Lower leg skin (tissue), 4 donors: ENCODE measurements around the gene C2orf76. TPM values are rescaled to one million over a fixed set of nuclear protein-coding genes. Genes with fewer than 3 reads are reported as not detected.

ENCODE experiments used
- DNase-seq, 2 donors: peaks; one replicate each; pipeline ENCODE4 v3.0.0-alpha.2; 2019; ENCODE audit warnings: low spot score in 2 of 2
- H3K4me3 ChIP-seq: fragments of 200-600 bp; sonication (generic); 2 replicates; pipeline ENCODE4 v1.5.1; 2017; ENCODE audit warnings: mild to moderate bottlenecking, low read depth; ENCODE audit not compliant: poor library complexity, severe bottlenecking
- CTCF ChIP-seq, 3 donors: fragments of 450-650 bp; IDR thresholded peaks; one replicate each; pipeline ENCODE4 v1.5.1; 2016; ENCODE audit warnings: antibody characterized with exemption in 3 of 3, mild to moderate bottlenecking in 3 of 3, moderate library complexity in 2 of 3
- POLR2A ChIP-seq, 2 donors: fragments of 450-650 bp; IDR thresholded peaks; one replicate each; pipeline ENCODE4 v1.6.1; 2016 to 2017; ENCODE audit warnings: antibody characterized with exemption in 2 of 2, mild to moderate bottlenecking in 1 of 2, moderate library complexity in 1 of 2
- WGBS, 2 donors: methylation state at CpG; one replicate each; pipeline ENCODE4 v1.1.5; 2018; 5-methylcytosine and 5-hydroxymethylcytosine counted together
- intact Hi-C: fragments of 100-400 bp; cut with DNase I; formaldehyde crosslinking; loops from one replicate; pipeline ENCODE4 v1.15.0; 2023; ENCODE audit warnings: low total_unique reads
- total RNA-seq, 4 donors: library from RNA; depleted of rRNA; stranded (reverse); fragments of >200 nt; gene quantifications; one replicate each; pipeline ENCODE4 v1.1.0, GENCODE V29; 2016

The C2orf76 gene
- total RNA-seq, 4 donors from 2014 or later, result 13.3 to 18.3 (median 16.7) TPM

DNA sequence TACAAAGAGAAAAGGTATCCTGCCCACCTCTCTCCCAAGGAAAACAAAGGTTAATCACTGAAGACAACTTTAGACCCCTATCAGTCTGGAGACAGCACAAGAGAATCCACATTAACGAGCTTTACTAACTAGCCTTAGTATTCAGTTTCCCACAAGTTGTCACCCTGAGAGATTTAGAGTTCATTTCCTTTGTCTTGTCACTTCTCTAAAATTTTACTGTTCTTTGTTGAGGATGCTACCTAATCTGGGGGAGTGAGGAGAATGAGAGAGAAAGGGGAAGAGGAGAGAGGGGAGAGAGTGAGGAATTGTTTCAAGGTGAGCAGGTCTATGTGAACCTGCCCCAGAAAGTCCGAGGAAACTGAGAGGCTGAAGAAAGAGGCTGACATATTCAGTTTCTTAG is 28.4 kb downstream of the C2orf76 start:
- H3K4me3 ChIP-seq, result no peak overlapping the region
- TF ChIP-seq CTCF (IDR thresholded peaks at IDR 0.05) (no peak), POLR2A (IDR thresholded peaks at IDR 0.05) (no peak)
- WGBS, 2 donors, result 85% methylated on average over 2 of the region's 2 CpGs
- intact Hi-C loops, result no loop called here
- DNase-seq, result no peak

DNA sequence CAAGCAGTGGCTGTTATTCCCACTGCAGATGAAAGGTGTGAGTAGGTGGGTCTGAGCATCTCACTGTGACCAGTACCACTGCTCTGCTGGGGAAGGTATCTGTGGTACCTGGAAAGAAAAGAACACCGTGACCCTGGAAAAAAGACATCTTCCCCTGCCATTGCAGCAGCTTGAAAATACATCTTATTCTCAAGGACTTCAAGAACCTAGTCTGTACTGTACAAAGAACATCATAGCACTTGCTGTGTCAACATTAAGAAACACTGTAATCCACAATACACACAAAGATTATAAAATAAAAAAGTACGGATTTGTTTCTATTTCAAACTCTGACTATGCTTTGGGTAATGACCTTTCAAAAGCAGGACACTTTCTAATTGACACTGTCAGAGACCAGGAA is 28.9 kb downstream of the C2orf76 start:
- intact Hi-C loops, result no loop called here
- no peak overlapping the region for H3K4me3 ChIP-seq
- no peak for TF ChIP-seq POLR2A (IDR thresholded peaks at IDR 0.05)
- 93 to 95% methylated on average over 2 of the region's 2 CpGs for WGBS, 2 donors
- DNase-seq, result no peak

GRCh38 chr2:119333833-119334232 is 32.8 kb downstream of the C2orf76 start:
- H3K4me3 ChIP-seq, result no peak overlapping the region
- TF ChIP-seq CTCF (IDR thresholded peaks at IDR 0.05) (no peak), POLR2A (IDR thresholded peaks at IDR 0.05) (no peak)
- no peak for DNase-seq
- 96 to 99% methylated on average over 2 of the region's 2 CpGs for WGBS, 2 donors
- intact Hi-C loops, result no loop called here

- H3K4me3 ChIP-seq, result no peak overlapping the region
- intact Hi-C loops, result no loop called here
- no peak for DNase-seq
- WGBS, 2 donors, result 73 to 81% methylated on average over 3 of the region's 3 CpGs
- no peak for TF ChIP-seq POLR2A (IDR thresholded peaks at IDR 0.05)
- no peak for TF ChIP-seq CTCF (IDR thresholded peaks at IDR 0.05)
These were observed 33.3 kb downstream of the C2orf76 start for GRCh38 chr2:119333360-119333759.

GRCh38 chr2:119332953-119333352 is 33.7 kb downstream of the C2orf76 start:
- TF ChIP-seq POLR2A (IDR thresholded peaks at IDR 0.05) (no peak), CTCF (IDR thresholded peaks at IDR 0.05) (no peak)

GRCh38 chr2:119327431-119327830 is 39.2 kb downstream of the C2orf76 start:
- 96 to 99% methylated on average over 6 of the region's 6 CpGs for WGBS, 2 donors
- TF ChIP-seq POLR2A (IDR thresholded peaks at IDR 0.05) (no peak), CTCF (IDR thresholded peaks at IDR 0.05) (no peak)
- H3K4me3 ChIP-seq, result no peak overlapping the region
- no peak for DNase-seq
- intact Hi-C loops, result no loop called here

More at GRCh38 chr2:119332953-119333352, 33.7 kb downstream of the C2orf76 start:
- H3K4me3 ChIP-seq, result no peak overlapping the region
- 96% methylated on average over 6 of the region's 6 CpGs for WGBS, 2 donors
- no peak for DNase-seq
- intact Hi-C loops, result no loop called here
